Sigmoid colon (tissue), 4 donors: ENCODE results near the gene FAM135A.

Experiments used
- EP300 ChIP-seq, 4 donors: sonication (generic); formaldehyde crosslinking; IDR thresholded peaks; one replicate each; pipeline ENCODE4 v1.6.1; 2017; ENCODE audit warnings: antibody characterized with exemption in 4 of 4
- POLR2A ChIP-seq, 2 donors: fragments of 450-650 bp; IDR thresholded peaks; one replicate each; pipeline ENCODE4 v1.6.1; 2016; ENCODE audit warnings: antibody characterized with exemption in 2 of 2, mild to moderate bottlenecking in 2 of 2, moderate library complexity in 2 of 2
- POLR2AphosphoS5 ChIP-seq, 4 donors: sonication (generic); formaldehyde crosslinking; IDR thresholded peaks; one replicate each; pipeline ENCODE4 v1.6.1; 2017; ENCODE audit warnings: antibody characterized with exemption in 4 of 4
- TF ChIP-seq, protein P1 (sequence below), 4 experiments: fragments of 450-650 bp in 3 of 4; fragments of 200-600 bp in 1 of 4; IDR thresholded peaks; one replicate each; pipeline ENCODE4 v1.5.1; 2016 to 2019; ENCODE audit warnings: antibody characterized with exemption in 4 of 4, mild to moderate bottlenecking in 3 of 4, moderate library complexity in 2 of 4

DNA sequence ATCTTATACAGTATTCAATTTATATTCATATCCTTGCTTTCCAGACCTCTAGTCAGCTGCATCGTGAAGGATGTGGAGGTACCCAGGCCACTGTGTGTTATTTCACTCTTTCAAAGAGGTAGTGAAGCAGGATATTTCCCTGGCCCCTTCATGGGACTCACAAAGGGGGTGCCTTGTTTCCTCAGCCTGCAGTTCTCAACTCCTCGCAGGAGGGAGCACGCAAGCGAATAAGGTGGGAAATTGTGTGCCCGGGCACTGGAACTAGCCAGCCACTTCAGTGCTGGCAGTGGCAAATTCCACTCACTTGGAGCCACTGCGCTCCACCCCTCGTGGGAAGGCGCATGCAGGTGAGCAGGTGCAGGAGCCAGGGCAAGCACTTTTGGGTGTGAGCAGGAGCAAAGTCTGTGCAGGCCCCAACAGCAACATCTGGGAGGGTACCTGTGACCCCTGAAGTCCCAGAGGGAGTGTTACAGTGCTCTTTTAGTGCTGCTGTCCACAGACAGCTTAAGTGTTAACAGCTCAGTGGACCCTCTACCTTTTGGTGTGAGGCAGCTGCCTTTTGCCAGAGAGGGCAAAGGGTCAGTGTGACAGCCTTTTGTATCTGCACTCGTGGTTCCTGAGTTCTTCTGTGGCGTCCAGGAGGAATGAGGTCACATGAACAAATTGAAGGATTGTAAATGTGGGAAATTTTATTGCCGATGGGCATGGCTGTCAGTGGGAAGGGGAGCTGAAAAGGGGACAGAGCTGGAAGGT lies 49.4 kb upstream of the FAM135A start:
- TF ChIP-seq POLR2A (IDR thresholded peaks at IDR 0.05) (no peak), POLR2AphosphoS5 (IDR thresholded peaks at IDR 0.05) (no peak), EP300 (IDR thresholded peaks at IDR 0.05) (no peak)
- TF ChIP-seq, protein P1, sequence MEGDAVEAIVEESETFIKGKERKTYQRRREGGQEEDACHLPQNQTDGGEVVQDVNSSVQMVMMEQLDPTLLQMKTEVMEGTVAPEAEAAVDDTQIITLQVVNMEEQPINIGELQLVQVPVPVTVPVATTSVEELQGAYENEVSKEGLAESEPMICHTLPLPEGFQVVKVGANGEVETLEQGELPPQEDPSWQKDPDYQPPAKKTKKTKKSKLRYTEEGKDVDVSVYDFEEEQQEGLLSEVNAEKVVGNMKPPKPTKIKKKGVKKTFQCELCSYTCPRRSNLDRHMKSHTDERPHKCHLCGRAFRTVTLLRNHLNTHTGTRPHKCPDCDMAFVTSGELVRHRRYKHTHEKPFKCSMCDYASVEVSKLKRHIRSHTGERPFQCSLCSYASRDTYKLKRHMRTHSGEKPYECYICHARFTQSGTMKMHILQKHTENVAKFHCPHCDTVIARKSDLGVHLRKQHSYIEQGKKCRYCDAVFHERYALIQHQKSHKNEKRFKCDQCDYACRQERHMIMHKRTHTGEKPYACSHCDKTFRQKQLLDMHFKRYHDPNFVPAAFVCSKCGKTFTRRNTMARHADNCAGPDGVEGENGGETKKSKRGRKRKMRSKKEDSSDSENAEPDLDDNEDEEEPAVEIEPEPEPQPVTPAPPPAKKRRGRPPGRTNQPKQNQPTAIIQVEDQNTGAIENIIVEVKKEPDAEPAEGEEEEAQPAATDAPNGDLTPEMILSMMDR (IDR thresholded peaks at IDR 0.05), result no peak
